Endothelial cell of umbilical vein (primary cell): ENCODE results near the gene RDM1.

ENCODE experiments used
- CTCF ChIP-seq, 2 donors: IDR thresholded peaks; 1 replicate in 1 of 2; 2 replicates in 1 of 2; pipeline ENCODE4 v1.5.1; 2011; ENCODE audit warnings: low read length in 2 of 2, mild to moderate bottlenecking in 2 of 2, moderate library complexity in 2 of 2, control low read depth in 1 of 2, inconsistent platforms in 1 of 2, low read depth in 1 of 2; ENCODE audit not compliant: insufficient read depth in 1 of 2; ENCODE audit errors: extremely low read depth in 1 of 2
- EZH2 ChIP-seq: IDR thresholded peaks from 2 replicates; pipeline ENCODE4 v1.6.1; 2012; ENCODE audit warnings: borderline replicate concordance, low read depth, mild to moderate bottlenecking, moderate library complexity, low read length, inconsistent platforms; ENCODE audit not compliant: severe bottlenecking
- GATA2 ChIP-seq: IDR thresholded peaks from 2 replicates; pipeline ENCODE4 v1.7.0; 2011; ENCODE audit warnings: low read depth, mild to moderate bottlenecking, moderate library complexity, mixed read lengths, low read length; ENCODE audit not compliant: insufficient read length, insufficient read depth
- JUN ChIP-seq: IDR thresholded peaks from 2 replicates; pipeline ENCODE4 v1.6.1; 2011; ENCODE audit warnings: borderline replicate concordance, low read depth; ENCODE audit not compliant: insufficient read length, insufficient read depth
- MYC ChIP-seq: IDR thresholded peaks from one replicate; pipeline ENCODE4 v1.6.1; 2011; ENCODE audit warnings: mild to moderate bottlenecking, low read depth, low read length
- POLR2A ChIP-seq: IDR thresholded peaks from 2 replicates; pipeline ENCODE4 v1.6.1; 2012; ENCODE audit warnings: low read depth, mild to moderate bottlenecking, control low read depth, low read length
- POLR2AphosphoS5 ChIP-seq: IDR thresholded peaks from 2 replicates; pipeline ENCODE4 v1.6.1; 2012; ENCODE audit warnings: low read depth, mild to moderate bottlenecking, control low read depth, low read length, moderate library complexity; ENCODE audit not compliant: insufficient read depth

GRCh38 chr17:35914354-35914753 lies 16.2 kb downstream of the RDM1 start:
- TF ChIP-seq CTCF (IDR thresholded peaks at IDR 0.05; ENCODE audit: extremely low read depth in 1 of 2, insufficient read depth in 1 of 2, low read depth in 1 of 2, low read length in 2 of 2) (no peak), POLR2AphosphoS5 (no peak), POLR2A (no peak), MYC (no peak), GATA2 (no peak), EZH2 (no peak), JUN (no peak)
